GM19023 (cell line): ENCODE results near the gene CACUL1.
"Not testable (repeated sequence)": the region's sequence is repeated elsewhere in the genome, so short reads cannot be mapped to it uniquely, and the experiment has no call there.

ENCODE experiments used
- ATAC-seq: cut with Tn5 transposase; IDR thresholded peaks from one replicate; pipeline ENCODE4 v1.9.1; 2021; ENCODE audit warnings: mild to moderate bottlenecking, moderate library complexity; ENCODE audit not compliant: unreplicated experiment

Gene CACUL1

GRCh38 chr10:118692872-118693271 lies 61.9 kb downstream of the CACUL1 start:
- ATAC-seq, result no peak

GRCh38 chr10:118689070-118689858 lies 65.5 kb downstream of the CACUL1 start:
- no peak for ATAC-seq

DNA sequence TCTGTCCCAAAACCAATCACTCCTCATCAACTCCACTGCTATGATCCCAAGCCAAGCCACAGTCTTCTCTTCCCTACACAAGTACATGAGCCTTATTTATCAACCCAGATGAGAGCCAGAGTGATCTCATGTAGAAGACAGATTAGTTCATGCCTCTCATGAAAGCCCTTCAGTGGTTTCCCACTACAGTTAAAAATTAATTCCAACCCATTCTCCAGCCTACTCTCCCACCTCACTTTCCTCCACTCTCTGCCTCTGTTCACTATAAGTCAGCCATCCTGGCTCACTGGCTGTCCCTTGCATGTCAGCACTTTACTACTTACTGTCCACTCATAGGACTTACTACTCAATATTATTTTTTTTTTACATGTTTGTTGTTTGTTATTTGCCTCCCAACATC lies 67.3 kb downstream of the CACUL1 start:
- no peak for ATAC-seq

DNA sequence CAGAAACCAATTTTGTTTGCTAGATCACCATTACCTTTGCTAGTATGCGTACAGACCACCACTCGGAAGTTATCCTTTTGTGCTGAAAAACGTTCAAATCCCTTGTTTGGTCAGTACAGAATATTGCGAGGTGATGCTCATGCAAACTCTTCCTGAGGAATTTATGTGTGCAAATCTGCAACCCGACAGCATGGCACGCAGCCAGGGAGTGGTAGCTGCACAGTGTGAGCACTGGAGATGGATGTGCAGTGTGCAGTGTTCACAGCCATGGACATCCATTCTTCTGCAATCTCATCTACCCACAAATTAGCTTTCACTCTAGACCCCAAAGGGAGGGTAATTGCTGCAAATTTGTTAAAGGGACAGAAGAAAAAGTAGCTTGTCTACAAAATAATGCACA lies 72.2 kb downstream of the CACUL1 start:
- no peak for ATAC-seq

GRCh38 chr10:118680197-118680596 lies 74.6 kb downstream of the CACUL1 start:
- no peak for ATAC-seq

DNA sequence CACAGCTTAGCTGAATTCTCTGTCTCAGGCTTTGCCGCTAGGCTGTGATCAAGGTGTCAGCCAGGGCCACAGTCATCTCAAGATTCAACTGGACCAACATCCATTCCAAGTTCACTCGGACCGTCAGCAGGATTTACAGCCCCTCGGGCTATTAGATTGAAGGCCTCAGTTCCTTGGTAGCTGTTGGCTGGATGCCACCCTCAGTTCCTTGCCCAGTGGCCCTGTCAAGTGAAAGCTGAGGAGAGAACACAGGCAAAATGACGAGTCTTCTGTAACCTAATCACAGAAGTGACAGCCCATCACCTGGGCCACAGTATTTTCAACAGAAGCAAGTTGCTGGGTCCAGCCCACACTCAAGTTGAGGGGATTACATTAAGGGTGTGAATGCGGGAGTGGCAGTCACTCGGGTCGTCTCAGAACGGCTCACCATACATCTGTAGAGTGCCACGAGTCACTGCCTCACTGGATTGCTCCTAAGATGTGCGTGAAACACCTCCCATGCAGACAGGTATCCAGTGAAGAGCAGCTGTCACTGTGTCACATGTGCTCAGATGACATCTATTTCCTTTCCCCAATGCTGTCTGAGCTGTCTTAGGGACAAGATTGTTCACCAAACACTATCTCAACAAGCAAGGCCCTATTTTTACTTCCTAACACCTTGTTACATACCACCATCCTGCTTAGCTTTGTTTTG lies 80.4 kb downstream of the CACUL1 start:
- ATAC-seq, result no peak

GRCh38 chr10:118672766-118673715 lies 81.7 kb downstream of the CACUL1 start:
- no peak for ATAC-seq

GRCh38 chr10:118672153-118672552 lies 82.6 kb downstream of the CACUL1 start:
- no peak for ATAC-seq

DNA sequence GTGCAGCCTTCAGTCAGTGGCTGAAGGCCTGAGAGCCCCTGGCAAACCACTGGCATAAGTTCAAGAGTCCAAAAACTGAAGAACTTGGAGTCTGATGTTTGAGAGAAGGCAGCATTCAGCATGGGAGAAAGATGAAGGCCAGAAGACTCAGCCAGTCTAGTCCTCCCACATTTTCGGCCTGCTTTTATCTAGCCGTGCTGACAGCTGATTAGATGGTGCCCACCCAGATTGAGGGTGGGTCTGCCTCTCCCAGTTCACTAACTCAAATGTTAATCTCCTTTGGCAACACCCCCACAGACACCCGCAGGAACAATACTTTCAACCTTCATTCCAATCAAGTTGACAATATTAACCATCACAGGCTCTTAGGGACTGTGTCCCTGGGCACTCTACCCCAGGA lies 83.5 kb downstream of the CACUL1 start:
- not testable (repeated sequence) for ATAC-seq

DNA sequence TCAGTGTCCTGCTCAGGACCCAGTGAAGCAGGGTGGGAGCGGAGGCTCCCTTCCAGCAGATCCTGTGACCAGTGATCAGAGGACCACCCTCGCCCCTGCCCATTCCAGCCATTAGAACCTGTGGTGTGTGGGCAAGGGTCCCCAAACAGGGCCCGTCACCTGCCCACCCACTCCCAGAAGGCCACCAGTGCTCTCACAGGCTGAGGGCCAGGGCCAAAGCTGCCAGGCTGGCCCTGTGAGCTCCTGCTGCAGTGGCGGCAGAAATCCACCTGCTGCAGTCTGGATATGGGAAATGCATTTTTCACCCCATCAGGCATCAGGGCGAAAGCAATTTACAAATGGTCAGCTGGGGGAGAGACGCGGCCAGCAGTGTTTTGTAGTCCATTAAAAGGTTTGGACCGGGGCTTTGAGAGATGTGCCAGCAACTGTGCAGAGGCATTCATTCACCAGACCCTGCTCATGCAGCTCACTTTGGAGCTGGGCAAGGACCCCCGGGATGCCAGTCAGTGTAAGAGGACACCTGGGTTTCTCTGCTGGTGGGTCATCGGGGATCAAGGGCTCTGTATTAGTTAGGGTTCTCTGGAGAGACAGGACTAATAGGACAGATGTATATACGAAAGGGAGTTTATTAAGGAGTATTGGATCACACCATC lies 84.2 kb downstream of the CACUL1 start:
- no peak for ATAC-seq

GRCh38 chr10:118669835-118670234 lies 84.9 kb downstream of the CACUL1 start:
- no peak for ATAC-seq

DNA sequence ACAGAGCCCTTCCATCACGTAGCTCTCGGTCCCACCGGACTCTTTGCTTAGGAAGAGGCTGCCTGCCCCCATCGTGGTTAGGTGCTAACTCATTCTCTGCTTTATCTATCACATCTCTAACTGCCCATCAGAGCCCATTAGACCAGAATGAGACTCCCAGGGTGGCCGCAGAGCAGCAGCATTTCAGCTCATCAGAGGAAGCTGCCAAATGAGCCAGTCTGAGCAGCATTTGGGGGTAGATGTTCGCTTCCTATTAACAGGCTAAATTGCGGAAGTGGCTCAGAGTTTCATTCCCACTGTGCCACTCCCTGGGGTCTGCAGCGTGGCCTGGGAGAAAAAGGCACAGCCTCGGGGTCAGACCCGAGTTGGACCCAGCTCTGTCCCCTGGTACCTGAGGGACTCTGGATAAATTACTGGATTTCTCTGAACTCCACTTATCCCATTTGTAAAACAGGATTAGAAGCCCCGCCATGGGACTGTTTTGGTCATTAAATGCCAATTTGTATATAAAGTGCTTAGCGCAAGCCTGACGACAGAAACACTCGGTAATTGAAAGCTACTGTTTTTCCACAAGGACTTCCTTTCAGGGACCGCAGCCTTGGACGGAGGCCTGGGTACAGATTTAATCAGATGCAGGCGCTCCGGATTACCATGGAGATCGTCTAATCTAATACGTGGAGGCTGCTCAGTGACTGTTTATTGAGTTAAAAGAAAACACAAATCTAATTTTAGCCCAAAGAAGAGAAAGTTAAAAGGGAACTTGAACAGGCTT lies 85.6 kb downstream of the CACUL1 start:
- no peak for ATAC-seq

- ATAC-seq, result no peak
These were observed 86.4 kb downstream of the CACUL1 start for GRCh38 chr10:118668228-118668952.

DNA sequence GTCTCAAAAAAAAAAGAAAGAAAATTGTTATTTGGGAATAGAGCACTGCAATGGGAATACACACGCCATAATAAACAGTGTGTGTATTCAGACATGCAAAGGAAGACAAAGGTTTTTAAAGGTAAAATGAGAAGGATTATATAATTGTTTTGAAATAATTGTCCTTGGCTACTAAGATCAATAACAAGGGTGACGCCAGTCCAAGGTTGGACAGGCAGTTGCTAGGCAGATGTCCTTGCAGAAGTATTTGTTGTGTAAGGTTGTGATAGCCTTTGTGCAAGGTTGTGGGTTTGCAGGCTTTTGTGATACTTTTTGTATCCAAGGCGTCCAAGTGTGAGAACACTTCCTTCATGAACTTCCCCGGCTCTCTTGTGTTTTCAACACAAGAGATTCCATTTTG lies 87.0 kb downstream of the CACUL1 start:
- no peak for ATAC-seq

DNA sequence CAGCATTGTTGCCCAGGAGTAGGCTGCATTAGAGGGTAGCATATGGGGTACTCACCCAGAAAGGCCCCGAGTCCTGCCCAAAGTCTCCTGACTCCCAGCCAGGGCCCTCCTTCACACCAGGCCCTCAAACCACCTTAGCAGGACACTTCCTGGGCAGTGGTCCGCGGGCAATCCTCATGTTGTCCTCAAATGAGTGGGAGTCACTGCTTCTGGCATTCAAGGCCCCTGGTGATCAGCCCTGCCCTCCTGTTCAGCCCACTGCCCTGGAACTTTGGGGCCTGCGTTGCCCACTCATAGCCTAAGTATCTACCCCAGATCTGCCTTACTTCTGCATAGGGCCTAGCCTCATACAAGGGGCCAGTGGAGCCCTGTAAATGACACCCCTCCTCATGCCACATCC lies 88.4 kb downstream of the CACUL1 start:
- no peak for ATAC-seq

DNA sequence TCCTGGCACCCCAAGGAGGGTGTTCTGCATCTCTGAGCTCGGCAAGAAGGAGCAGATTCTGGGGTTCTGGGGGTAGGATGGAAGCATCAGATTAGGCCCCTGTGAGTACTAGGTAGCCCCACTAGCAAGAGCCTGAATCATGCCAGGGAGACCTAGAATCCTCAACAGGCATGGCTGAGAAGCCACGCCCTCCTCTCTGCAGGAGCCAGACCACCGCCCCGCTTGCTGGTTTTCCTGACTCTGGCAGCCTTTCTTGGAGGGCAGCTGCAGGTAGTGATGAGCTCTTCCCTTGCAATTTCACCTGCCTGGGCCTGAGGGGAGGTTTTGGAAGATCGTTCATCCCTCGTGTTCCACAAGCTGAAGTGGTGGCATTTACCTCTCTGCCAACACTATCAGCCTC lies 90.4 kb downstream of the CACUL1 start:
- no peak for ATAC-seq

GRCh38 chr10:118663176-118663575 lies 91.6 kb downstream of the CACUL1 start:
- ATAC-seq, result no peak

GRCh38 chr10:118662228-118663035 lies 92.3 kb downstream of the CACUL1 start:
- ATAC-seq, result no peak

GRCh38 chr10:118658762-118659161 lies 96.0 kb downstream of the CACUL1 start:
- ATAC-seq, result no peak
